HG03103 (cell line): ENCODE data around the gene PRSS12.
"Not testable (repeated sequence)": the region's sequence is repeated elsewhere in the genome, so short reads cannot be mapped to it uniquely, and the experiment has no call there.

Source experiments
- ATAC-seq: cut with Tn5 transposase; IDR thresholded peaks from one replicate; pipeline ENCODE4 v1.9.1; 2021; ENCODE audit warnings: low read depth; ENCODE audit not compliant: unreplicated experiment

Gene PRSS12

DNA sequence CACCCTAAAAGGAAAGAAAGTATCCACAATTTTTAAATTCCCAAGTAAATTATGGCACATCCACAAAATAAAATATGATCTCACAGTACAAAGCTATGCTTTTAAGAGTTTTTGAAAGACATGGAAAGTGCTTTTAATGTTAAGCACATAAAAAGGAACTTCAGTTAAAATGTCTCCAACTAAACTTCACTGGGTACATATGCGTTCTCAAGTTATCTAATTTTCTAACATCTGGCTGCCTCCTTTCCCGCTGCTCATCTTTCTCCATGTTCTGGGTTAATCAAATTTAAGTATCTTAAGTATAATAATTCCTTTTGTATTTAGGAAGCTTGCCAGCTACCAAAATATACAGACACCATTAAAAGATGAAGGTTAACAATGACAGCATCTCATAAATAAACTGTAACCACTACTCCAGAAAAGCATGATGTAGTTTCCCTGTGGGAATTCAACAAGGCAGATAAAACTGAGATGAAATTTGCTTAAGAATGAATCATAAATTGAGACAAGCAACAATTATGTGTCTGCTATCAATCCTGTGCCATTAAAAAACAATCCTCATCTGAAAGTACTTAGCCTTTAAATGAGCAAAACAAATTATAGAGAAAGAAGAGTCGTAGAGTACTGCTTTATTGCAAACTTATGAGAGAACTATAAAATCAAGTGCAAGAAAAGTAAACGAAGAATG is 25.1 kb downstream of the PRSS12 start:
- no peak for ATAC-seq

DNA sequence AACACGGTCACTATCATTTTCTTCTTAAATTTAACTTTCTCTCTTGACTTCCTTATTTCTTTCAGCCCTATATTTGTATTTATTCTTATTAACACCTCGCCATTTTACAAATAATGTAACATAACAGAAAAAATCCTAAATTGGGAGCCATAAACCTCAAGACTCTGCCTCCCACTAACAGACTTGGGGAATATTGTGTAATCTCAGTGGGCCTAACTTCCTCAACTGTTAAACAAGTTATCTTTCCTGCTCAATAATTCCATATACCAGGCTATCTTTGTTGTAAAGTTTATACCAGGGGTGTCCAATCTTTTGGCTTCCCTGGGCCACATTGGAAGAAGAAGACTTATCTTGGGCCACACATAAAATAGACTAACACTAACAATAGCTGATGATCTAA is 26.2 kb downstream of the PRSS12 start:
- ATAC-seq: no peak

DNA sequence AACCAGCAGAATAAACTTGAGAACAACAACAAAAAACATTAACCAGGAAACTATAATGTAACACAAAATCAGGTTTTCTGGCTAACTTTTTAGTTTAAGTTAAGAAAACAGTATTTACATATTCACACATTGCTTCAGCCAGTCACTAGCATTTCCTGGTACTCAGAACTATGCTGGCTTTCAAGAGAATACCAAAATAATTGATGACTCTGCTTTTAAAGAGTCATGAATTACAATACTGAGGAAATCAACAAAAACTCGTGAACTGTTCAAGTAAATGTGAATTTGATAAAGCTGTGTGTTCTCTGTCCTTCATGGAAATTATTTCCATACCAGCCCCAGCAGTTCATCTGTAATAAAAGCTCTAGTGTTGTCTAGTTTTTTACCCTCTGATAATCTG is 27.4 kb downstream of the PRSS12 start:
- no peak for ATAC-seq

DNA sequence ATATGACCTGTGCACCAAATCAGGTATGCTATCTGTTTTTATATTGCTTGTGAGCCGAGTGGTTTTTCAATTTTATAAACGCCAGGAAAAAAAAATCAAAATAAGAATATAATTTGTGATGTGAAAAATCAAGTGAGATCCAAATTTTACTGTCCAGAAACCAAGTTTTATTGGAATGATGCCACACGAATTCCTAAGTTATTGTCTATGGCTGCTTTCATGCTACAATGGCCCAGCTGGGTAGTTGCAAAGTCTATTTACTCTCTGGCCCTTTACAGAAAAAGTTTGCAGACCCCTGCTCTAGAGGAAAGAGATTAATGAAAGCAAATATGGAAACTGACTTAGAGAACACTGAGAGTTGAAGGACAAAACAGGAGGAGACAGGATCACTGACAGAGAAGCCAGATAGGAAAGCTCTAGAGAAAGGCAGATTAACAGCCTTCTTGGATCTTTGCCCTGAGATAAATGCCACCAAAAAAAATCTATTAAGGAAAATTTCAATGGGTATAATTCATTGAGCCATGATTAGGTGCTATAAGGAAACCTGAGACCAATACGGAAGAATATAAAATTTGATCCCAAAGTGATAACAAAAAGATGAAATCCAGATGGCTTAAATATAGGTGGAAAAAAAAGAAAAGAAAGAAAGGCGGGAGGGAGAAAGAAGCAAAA is 29.8 kb downstream of the PRSS12 start:
- ATAC-seq: no peak

DNA sequence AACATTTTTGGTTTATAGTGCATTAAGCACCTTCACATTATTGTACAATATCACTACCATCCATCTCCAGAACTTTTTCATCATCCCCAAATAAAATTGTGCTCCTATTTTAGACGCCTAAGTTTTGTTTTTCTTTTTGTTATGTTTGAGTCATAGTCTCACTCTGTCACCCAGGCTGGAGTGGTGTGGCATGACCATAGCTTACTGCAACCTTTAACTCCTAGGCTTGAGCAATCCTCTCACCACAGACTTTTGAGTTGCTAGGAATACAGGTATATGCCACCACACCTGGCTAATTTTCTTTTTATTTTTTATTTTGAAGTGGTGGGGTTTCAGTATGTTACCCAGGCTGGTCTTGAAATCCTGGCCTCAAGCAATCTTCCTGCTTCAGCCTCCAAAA is 33.9 kb downstream of the PRSS12 start:
- no peak for ATAC-seq

GRCh38 chr4:118317691-118318090 is 35.1 kb downstream of the PRSS12 start:
- ATAC-seq: no peak

DNA sequence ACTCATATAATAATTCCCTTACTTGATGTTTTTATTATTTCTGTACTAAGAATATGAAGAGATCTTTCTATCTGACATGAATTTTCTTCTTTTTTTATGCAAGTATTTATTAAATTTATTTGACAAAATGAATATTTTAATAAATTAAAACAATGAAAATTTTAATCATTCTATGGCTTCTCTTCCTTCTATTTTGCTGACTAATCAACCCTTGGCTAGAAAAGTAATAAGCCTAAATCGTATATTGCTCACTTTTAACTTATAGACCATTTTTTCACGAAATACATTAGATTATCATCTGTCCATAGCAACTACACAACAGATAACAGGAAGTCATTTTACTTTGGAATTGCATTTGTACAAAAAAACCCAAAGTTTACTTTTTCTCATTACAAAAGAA is 38.6 kb downstream of the PRSS12 start:
- no peak for ATAC-seq

GRCh38 chr4:118313098-118313497 is 39.7 kb downstream of the PRSS12 start:
- ATAC-seq: no peak

GRCh38 chr4:118308306-118309030 is 44.3 kb downstream of the PRSS12 start:
- no peak for ATAC-seq

- ATAC-seq: no peak
Measured at GRCh38 chr4:118307643-118308042, 45.2 kb downstream of the PRSS12 start.

DNA sequence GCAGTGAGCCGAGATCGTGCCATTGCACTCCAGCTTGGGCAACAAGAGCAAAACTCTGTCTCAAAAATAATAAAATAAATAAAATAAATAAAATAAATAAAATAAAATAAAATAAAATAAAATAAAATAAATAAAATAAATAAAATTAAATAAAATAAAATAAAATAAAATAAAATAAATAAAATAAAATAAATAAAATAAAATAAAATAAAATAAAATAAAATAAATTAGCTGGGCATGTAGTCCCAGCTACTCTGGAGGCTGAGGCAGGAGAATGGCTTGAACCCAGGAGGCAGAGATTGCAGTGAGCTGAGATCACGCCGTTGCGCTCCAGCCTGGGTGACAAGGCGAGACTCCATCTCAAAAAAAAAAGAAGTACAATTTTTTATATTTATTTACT is 53.2 kb downstream of the PRSS12 start:
- ATAC-seq: not testable (repeated sequence)

DNA sequence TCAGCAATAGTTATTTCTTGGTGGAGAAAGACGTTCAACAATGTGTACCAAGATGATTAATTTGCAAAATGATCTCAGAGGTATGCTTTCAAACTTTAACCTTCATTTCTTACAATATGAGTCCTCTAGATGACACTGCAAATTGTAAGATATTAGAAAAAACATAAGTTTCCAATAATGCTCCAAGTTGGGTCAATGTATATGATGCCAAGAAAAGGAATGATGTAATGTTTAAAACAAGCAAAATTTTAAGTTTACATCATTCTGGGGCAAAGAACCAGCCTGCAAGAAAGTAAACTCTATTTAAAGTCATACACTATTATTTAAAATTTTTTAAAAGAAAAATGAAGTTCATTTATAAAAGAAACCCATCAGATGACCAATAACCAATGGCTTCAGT is 56.1 kb downstream of the PRSS12 start:
- ATAC-seq: no peak

GRCh38 chr4:118290951-118291350 is 61.9 kb downstream of the PRSS12 start:
- no peak for ATAC-seq

DNA sequence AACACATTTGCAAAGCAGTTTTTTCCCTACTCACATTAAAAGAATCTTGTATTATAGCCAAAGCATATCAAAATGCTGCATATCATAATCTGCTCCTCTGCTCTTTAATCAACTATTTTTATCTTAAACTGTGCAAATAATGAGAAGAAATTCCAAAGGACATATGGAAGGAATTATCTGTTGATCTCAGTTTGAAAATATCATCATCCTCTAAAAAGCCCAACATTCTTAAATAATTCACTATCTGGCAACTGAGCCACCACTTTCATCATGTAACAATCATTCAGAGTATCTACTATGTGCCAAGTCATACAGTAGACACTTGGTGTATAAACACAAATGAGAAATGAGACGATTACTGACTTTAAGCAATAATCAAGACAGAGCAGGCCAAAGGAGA is 63.0 kb downstream of the PRSS12 start:
- no peak for ATAC-seq

DNA sequence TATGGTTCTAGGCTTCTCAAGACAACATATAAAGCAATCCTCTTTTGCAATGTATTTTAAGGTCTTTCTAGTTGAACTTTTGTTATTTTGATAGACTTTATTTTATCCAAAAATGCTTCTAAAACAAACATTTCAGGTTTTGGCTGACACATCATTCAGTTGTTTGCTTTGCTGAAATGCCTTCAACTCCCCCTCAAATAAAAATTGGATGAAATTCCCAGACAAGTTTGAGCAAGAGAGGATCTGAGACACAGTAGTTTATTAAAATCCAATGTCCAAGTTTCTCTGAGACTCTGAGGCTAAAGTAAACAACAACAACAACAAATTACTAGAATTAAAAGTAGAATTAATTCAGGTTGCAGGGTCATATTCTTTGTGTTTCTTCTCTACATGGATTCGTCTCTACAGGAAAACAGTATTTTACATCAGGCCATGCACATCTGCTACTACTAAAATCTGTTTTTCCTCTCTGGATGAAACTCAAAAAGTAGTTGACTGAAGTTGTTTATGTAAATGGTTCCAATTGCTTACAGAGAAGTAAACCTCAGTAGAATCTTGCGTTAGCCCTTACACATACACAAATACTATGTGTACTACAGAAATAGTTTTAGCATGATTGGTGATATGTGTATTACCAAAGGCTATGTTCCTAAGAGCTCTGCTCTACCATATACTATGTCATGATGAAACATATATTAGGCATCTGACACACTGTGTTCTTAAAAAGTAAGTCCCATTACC is 64.9 kb downstream of the PRSS12 start:
- no peak for ATAC-seq

GRCh38 chr4:118286685-118287084 is 66.1 kb downstream of the PRSS12 start:
- ATAC-seq: no peak

DNA sequence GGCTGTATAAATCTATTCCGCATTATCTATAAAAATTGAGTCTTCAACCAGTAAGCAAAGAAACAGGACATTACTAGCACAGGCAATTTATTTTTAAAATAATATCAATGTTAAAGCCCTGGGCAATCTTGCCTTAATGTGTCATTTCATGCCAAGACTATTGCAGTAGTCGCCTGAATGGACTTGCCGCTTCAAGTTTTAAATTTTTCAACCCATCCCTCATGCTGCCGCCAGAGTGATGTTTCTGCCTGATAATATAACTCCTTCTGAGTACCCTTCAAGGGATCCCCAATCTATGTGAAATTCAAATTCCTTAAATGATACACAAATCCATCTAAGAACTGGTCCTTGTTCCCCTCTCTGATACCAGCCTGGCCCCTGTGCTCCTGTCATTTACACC is 66.9 kb downstream of the PRSS12 start:
- ATAC-seq: no peak

DNA sequence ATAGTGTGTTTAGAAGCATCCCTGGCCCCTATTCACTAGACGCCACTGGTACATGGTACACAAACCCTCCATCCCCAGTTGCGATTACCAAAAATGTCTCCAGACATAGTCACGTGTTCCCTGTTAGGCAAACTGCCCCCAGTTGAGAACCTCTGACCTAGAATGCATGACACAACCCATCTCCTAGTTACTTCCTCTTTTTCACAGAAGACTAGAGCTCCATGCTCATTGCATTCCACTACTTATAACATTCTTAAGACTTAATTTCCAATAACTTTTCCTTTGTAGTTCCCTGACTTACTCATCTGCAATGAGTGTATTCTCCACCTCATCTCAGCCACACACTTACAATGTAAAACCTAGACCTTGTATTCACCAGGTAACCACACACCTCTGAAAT is 68.6 kb downstream of the PRSS12 start:
- peak; percentile 49 for ATAC-seq

DNA sequence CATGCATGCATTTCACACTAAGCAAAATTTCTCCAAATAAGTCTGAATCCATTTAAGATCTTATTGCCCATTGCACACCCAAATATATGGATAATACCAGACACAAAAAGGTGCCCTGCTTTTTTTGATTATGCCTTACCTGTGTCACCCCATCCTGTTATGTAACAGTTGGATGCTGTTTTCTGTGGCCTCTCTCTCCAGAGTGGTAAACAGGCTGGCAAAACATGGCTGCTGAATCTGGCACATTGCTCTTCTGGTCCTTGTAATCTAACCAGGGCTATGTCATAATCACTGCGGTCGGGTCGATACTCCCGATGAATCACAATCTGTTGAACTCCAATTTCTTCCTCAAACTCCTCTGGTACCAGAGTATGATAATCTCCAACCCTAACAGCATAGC is 70.1 kb downstream of the PRSS12 start:
- no peak for ATAC-seq

DNA sequence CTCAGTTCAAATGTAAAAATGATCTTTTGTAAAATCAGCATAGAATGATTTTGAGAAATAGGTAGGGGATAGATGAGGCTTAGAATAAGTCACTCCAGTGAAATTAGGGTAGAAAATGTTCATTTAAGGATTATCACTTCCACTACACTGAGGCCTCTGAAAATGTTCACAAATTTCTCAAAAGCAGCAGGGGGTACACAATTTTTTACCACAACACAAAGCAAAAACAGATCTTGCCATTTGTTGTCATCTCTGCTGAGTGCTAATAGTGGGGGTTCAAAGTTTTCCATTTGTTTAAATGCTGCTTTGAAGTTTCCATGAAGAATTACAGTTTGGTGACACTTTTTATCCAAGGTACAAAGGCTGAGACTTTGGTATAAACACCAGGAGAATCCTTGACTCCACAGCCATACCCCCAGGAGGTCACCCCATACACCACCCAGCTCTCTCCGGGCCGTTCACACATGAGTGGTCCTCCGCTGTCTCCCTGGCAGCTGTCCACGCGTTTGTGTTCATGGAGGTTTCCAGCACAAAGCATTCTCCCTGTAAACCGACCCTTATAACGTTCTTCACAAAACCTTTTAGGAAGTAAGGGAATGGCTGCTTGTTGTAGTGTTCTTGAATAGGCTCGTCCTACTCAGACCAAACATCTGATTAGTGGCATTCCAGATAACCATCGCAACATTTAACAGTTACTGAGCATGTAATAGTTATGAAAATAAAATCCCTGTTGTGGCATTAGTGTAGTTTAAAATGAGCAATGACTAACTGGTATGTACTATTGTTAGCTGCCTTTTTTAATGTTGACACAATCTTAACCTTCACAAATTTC is 71.0 kb downstream of the PRSS12 start:
- no peak for ATAC-seq
